Islet precursor cell (in vitro differentiated cells): ENCODE results near the gene NRCAM.
A peak's percentile ranks its signal among the peaks of the same experiment; 100 is the strongest.

ENCODE experiments used
- DNase-seq: peaks from one replicate; pipeline ENCODE4 v3.0.0-alpha.2; 2018

The NRCAM gene

GRCh38 chr7:108423089-108423989, 32.9 kb downstream of the NRCAM start:
- no peak for DNase-seq

DNA sequence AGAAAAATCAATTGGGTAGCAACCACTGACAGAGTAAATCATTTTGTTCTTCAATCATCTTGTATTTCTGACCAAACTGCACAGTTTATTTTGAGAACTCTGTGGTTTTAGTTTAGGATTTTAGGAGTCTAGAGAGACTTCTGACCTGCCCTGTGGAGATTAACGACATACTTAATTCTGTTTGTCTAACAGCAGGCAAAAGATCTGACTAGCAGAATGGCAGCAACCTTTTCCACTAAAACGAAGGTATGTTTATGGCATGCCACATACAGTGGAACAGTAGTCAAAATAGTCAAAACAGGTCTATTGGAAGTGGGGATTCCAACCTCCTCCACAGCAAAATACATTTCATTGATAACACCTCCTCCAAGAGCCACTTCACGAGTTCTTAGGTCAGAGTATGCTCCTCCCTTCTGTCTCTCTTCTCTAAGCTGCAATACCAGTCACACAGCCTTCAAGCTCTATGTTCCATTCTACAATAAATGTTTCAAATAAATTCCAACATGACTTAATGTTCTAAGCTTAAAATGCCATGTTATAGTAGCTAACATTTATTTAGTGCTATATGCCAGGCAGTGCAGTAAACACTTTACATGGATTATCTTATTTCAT, 34.4 kb downstream of the NRCAM start:
- DNase-seq = no peak

DNA sequence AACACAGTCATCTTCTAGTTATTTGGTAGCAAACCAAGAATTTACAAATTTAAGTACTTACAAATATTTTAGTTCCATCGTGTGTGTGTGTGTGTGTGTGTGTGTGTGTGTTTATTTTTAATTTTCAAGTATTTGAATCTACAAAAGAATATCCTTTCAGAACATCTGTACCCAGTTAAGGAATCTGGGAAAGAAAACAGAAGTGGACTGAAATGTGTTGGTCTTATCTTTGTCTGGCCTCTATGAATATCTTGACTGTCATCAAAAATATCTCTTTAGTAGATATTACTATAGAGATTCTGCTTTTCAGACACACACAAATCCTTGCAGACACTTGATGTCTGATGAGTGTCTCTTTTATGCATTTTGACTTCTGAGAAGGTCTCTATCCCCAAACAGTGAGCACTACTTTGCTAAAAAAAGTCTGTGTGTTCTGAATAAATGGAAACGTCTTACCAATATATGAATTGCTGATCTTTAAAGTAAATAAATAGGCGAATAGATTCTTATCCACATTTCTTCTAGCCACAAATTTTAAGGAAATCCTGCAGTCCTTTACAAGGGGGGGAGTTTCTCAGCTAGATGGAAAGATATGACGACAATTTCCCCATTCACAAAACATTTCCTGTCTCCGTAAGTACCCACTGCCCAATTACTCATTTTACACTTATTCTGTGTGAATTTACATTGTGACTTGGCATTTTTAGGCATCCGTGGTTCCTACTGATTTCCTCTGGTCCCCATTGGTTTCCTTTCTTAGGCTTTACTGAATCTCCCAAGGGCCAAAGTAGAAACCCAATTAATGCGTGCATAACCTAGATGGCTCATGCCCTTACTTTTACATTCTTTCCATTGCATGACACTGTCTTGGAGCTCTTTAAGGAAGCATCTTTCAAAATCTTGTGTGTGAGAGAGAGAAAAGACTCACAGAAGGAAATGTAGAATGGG, 36.0 kb downstream of the NRCAM start:
- DNase-seq = no peak

DNA sequence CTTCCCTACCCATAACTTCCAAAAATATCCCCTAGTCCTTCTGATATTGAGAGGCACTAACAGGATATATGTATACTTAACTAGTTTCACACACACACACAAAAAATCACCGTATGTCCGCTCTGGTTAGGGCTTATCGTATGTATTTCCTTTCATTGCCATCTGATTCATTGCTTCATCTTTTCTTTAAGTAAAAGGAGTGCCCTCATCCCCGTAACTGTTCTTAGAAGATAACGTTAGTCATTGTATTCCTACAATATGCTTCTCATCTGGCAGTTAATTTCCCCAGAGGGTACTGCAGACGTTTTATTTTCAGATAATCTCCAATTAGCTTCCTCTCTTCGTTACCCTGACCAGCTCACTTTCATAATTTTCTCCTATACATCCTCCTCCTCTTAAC, 37.3 kb downstream of the NRCAM start:
- no peak for DNase-seq

- DNase-seq = no peak
These were observed 38.3 kb downstream of the NRCAM start for GRCh38 chr7:108417926-108418325.

DNA sequence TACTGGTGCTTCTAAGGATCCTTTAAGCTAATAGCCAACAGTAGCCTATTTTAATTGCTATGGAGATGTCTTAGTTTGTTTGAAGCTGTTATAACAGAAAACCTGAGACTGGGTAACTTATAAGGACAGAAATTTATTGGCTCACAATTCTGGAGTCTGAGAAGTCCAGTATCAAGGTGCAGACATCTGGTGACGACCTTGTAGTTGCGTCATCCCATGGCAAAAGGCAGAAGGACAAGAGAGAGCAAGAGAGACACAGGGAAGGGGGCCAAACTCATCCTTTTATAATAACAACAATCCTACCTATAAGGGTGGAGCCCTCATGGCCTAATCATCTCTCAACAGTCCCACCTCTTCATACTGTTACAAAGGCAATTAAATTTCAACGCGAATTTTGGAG, 39.1 kb downstream of the NRCAM start:
- DNase-seq = no peak

DNA sequence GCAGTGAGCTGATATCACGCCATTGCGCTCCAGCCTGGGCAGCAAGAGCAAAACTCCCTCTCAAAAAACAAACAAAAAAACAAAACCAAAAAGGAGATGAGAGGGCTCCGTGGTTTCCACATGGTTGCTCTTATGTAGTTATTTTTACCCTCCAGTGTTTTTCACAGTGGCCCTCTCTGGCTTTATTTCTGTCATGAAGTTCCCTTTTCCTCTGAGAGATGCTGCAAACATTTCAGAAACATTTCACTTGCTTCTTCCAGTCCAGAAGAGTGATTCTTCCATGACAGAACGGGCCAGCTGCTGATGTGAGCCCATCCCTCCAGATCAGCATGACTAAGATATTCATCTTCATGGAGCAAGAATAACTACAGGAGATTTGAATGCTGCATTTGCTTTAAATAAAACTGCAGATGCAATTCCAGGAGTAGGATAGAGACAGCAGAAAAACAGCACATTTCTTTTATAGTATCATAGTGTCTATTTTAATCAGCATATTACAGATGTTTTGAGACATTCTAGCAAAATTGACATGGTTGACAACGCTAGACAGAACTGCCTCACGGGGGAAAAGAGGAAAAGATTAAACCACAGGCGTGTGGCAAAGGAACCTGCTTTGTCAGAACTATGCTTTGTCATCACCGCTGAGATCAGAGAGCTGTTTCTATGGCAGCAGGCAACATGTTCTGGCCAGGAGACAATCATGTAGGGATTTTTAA, 40.3 kb downstream of the NRCAM start:
- DNase-seq = no peak

GRCh38 chr7:108415084-108415483, 41.2 kb downstream of the NRCAM start:
- no peak for DNase-seq

DNA sequence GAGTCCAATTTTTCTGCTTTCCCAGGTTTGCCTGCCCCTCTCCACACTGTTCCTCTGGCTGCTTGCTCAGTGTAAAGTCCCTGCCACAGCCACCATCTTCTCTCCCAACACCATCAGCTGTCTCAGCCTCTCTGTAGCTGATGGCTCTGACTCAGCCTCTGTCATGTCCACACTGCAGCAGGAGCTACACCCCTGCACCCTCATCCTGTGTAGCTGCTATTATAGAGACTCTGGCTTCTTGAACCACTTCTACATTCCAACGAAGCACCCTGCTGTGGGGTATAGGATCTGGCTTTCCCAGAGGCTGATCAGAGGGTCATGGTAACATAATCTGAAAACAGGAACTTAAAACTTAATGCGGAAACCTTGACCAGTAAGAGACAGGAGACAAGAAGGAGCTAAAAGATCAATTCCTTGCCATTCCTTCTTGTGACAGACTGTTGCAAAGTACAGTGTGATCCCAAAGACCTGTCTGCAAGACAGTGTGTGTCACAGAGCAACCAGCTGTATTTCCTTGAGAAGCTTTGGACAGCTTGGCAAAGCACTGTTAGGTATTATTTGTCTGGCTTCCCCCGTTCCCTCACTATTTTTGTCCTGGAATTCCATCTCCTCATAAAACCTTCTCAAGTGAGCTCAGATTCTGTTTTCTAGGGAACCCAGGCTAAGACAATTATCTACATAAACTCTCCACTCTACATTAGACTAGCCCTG, 42.3 kb downstream of the NRCAM start:
- DNase-seq = peak; percentile 66

DNA sequence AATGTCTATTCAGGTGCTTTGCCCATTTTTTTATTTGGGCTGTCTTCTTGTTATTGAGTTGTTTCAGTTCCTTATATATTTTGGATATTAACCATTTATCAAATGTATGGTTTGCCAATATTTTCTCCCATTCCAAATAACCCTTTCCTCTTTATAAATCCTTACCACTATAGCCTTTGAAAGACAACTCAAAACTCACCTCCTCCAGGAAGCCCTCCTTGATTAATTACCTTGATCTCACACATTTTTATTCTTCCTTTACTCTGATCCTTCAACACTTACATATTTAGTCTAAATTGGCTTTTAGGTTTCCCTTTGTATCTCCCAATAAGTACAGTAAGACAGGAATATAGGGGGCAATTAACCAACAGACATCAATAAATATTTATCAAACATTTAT, 42.9 kb downstream of the NRCAM start:
- DNase-seq = no peak

GRCh38 chr7:108409146-108409545, 47.1 kb downstream of the NRCAM start:
- DNase-seq = no peak

- DNase-seq = no peak
These were observed 47.8 kb downstream of the NRCAM start for GRCh38 chr7:108408296-108408991.

DNA sequence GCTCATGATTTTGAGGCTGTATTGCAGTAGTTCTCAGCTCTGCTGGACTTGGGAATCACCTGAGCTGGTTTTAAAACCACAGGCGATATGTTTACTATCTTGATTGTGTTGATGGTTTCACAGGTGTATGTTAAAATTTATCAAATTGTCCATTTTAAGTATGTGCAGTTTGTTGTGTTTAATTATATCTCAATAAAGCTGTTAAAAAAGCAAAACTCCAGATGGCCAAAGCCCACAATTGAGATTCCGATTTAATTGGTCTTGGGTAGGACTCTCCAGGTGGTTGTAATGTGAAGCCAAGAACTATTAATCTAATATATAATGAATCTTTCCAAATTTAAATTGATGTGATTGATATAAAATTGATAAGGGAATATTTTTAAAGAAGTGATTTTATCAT, 48.6 kb downstream of the NRCAM start:
- DNase-seq = no peak

DNA sequence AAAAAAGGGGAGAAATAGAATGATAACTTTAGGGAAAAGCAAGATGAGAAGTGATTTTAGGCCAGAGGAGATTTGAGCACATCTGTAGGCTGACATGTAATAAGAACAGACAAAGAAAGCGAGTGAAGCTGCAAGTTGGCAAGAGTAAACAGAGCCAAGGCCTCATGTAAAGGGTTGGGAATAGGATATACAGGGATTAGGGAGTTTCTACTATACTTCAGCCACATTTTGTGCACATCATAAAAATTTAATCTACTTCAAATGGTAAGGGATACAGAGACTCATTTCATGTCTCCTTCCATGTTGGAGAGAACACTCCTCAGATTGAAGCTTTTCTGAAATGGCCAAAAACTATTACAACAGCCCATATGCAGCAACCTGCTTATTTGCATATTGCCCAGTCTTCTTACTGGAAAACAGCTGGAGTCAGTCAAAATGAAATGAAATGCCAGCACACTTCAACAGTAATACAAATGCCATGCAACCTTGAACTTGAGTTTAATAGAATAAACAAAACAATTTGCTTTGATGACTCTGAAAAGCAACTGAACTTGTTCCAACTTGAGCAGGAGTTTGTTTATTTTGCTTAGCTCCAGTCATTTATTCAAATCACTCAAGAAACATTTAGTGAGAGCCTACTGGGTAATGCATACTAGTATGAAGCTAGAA, 49.9 kb downstream of the NRCAM start:
- no peak for DNase-seq

- no peak for DNase-seq
These were observed 51.5 kb downstream of the NRCAM start for GRCh38 chr7:108404509-108405420.

DNA sequence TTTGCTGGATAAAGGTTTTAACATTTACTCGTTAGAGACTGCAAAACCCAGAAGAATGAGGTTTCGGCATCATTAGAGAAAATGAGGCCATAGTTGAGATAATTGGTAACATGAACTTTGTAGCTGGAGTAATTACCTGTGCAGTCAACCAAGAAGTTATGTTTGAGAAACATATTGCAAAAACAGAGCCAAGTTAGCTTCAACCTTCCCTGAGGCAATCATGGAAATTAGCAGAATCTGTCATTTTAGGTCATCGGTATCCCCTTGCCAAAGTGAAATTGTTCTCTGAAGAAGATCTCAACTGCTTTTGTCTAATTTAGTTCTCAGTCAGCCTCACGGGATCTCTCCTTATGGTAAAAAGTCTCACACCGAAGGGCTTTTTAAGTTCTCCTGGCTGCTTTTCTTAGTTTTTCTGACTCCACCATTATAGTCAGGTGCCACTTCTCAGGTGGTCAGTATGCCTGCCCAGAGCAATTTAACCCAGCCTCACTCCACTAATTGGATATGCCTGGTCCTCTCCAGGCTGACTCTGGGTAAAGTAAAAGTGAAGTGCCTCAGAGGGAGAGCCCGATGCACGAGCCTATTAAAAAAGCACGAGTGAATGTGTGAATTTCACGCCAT, 52.5 kb downstream of the NRCAM start:
- no peak for DNase-seq

DNA sequence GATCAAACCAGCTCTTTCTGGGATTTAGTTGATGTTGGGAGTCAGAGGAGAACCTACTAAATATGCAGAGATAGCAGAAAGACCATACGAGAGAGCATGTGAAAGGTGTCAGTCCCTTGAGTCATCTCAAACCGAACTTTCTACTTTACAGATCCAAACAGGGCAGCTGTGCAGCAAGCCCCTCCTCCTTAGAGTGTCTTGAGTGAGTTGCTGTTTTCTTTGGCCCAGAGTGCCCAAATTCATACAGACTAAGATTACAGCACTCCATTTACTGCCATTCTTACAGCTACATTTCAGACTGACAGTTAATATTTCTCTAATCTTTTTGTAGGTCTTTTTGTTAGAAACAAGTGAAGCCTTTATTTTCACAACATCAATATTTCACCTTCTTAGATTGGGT, 53.4 kb downstream of the NRCAM start:
- DNase-seq = no peak

GRCh38 chr7:108396080-108396479, 60.2 kb downstream of the NRCAM start:
- no peak for DNase-seq

DNA sequence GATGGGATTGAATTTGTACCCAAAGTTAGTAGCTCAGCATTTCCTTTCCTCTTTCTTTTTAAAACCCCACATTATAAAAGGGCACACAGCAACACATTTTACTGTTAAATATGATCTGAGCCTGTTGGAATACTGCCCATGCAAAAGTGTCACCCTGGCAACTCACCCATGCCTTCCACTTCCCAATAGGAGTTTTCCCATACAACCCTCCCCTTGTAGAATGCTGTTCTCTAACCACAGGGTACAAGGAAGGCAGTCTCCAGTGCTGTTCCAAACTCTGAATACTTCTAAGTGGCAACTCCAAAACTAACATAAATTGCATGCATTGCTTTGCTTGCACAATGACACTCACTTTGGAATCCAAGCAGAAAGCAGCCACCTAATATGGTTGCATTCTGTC, 60.8 kb downstream of the NRCAM start:
- DNase-seq = no peak
